Fibroblast of skin of scalp (primary cell): ENCODE data around the gene IKBIP.
A peak's percentile ranks its signal among the peaks of the same experiment; 100 is the strongest.
"Not testable (repeated sequence)": the region's sequence is repeated elsewhere in the genome, so short reads cannot be mapped to it uniquely, and the experiment has no call there.

Source experiments
- DNase-seq: peaks from one replicate; pipeline ENCODE4 v3.0.0-alpha.2; 2013

Gene IKBIP

GRCh38 chr12:98637068-98637467 lies 7.5 kb downstream of the IKBIP start:
- no peak for DNase-seq

- peak; percentile 42 for DNase-seq
Observed at GRCh38 chr12:98635657-98636323, 8.8 kb downstream of the IKBIP start.

GRCh38 chr12:98618952-98619351 lies 25.6 kb downstream of the IKBIP start:
- DNase-seq, result peak; percentile 25

GRCh38 chr12:98612696-98613334 lies 31.8 kb downstream of the IKBIP start:
- no peak for DNase-seq

- DNase-seq, result no peak
Observed at GRCh38 chr12:98610596-98610995, 34.0 kb downstream of the IKBIP start.

- no peak for DNase-seq
Observed at GRCh38 chr12:98606359-98606988, 38.1 kb downstream of the IKBIP start.

- DNase-seq, result no peak
Observed at GRCh38 chr12:98601924-98602323, 42.7 kb downstream of the IKBIP start.

GRCh38 chr12:98597313-98597712 lies 47.3 kb downstream of the IKBIP start:
- DNase-seq, result not testable (repeated sequence)

- DNase-seq, result peak; percentile 82
Observed at GRCh38 chr12:98595243-98595988, 49.2 kb downstream of the IKBIP start.

GRCh38 chr12:98594050-98594835 lies 50.3 kb downstream of the IKBIP start:
- no peak for DNase-seq

GRCh38 chr12:98593351-98594049 lies 51.1 kb downstream of the IKBIP start, which contains the start of gene SLC25A3:
Gene SLC25A3, plus strand, starts transcription at chr12:98593686. Its CDS starts 293 bp downstream, at chr12:98593979.
- peak; percentile 98 for DNase-seq

GRCh38 chr12:98592825-98593322 lies 51.7 kb downstream of the IKBIP start:
- no peak for DNase-seq

GRCh38 chr12:98591209-98591608 lies 53.4 kb downstream of the IKBIP start:
- no peak for DNase-seq

GRCh38 chr12:98587084-98587483 lies 57.5 kb downstream of the IKBIP start:
- DNase-seq, result no peak

GRCh38 chr12:98582093-98582492 lies 62.5 kb downstream of the IKBIP start:
- peak; percentile 46 for DNase-seq

- no peak for DNase-seq
Observed at GRCh38 chr12:98581101-98581500, 63.5 kb downstream of the IKBIP start.

GRCh38 chr12:98580695-98581094 lies 63.9 kb downstream of the IKBIP start:
- no peak for DNase-seq

- no peak for DNase-seq
Observed at GRCh38 chr12:98579835-98580234, 64.8 kb downstream of the IKBIP start.

GRCh38 chr12:98579347-98579746 lies 65.2 kb downstream of the IKBIP start:
- DNase-seq, result no peak

GRCh38 chr12:98578821-98579220 lies 65.8 kb downstream of the IKBIP start:
- DNase-seq, result no peak

- DNase-seq, result no peak
Observed at GRCh38 chr12:98578392-98578791, 66.2 kb downstream of the IKBIP start.
